GM12875 (cell line): Measurements from ENCODE around the gene STEAP2.

Experiments
- H3K4me3 ChIP-seq: one replicate; pipeline ENCODE4 v1.5.1; 2011; ENCODE audit warnings: low read depth, low read length, control low read depth
- TF ChIP-seq, protein P1 (sequence below): IDR thresholded peaks from 2 replicates; pipeline ENCODE4 v1.5.1; 2011; ENCODE audit warnings: low read depth, mild to moderate bottlenecking, control low read depth, inconsistent platforms, low read length, moderate library complexity, borderline replicate concordance; ENCODE audit not compliant: insufficient read depth

Gene STEAP2

DNA sequence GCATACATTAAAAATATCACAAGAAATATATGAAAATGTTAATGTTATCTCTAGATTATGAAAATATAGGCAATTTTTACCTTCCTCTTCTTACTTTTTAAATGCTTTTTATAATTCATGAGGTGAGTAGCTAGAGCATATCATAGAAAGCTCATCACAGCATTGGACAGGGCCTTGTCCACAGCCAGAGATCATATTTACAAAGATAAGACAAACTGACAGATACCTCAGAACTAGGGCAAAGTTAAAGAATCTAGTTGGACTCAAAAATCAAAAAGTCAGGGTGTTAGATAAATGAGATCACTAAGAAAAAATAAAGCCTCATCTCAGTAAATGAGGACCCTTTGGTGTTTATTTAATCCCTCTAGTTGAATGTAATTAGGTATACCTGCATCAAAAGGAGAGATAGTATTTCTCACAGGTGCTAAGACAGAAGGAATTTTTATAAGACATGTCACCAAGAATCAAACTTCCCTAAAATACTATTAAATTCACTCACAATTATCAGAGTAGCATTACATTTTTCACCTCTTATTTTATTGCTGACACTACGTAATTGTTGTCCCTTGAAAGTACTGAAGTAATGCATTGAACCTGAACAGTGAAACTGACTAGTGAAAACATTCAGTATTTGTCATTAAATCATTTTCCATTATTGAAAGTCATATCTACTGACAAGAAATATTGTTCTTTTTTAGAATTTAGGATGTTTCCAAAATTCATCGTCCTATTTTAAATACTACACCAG is 59.1 kb downstream of the STEAP2 start:
- TF ChIP-seq, protein P1, sequence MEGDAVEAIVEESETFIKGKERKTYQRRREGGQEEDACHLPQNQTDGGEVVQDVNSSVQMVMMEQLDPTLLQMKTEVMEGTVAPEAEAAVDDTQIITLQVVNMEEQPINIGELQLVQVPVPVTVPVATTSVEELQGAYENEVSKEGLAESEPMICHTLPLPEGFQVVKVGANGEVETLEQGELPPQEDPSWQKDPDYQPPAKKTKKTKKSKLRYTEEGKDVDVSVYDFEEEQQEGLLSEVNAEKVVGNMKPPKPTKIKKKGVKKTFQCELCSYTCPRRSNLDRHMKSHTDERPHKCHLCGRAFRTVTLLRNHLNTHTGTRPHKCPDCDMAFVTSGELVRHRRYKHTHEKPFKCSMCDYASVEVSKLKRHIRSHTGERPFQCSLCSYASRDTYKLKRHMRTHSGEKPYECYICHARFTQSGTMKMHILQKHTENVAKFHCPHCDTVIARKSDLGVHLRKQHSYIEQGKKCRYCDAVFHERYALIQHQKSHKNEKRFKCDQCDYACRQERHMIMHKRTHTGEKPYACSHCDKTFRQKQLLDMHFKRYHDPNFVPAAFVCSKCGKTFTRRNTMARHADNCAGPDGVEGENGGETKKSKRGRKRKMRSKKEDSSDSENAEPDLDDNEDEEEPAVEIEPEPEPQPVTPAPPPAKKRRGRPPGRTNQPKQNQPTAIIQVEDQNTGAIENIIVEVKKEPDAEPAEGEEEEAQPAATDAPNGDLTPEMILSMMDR, result no peak
- no peak overlapping the region for H3K4me3 ChIP-seq

DNA sequence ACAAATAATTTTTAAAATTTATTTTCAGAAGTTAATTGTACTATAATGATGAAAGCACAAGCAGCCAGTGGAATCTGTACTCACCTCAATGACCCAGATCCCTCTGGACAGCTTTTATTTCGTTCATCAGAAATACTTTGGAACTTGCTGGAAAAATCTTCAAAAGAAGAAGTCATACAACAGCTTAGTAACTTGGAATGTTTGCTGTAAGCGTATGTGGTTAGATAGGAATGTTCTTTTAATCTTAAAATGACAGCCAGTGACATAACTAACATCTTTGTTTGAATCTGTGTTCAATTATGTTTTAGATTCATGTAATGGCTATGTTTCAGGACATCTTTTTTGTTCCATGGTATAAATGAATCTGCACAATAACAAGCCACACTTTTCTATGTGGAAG is 60.2 kb downstream of the STEAP2 start:
- no peak overlapping the region for H3K4me3 ChIP-seq
- TF ChIP-seq, protein P1, result no peak

DNA sequence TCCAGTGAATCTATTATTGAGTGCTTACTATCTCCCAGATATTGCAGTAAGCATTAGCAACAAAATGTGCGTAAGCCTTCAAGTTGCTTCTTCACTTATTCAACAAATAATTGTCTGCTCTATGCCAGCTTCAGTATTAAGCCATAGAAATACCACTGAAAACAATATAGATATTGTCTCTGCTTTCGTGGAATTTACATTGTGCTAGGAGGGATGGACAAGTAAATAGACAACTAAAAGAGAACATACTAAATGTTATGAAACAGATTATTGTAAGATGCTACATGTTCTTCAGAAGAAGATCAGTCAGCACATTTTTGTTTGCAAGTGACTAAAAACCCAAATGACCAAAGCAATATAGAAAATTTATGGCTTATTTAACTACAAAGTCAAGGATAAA is 60.7 kb downstream of the STEAP2 start:
- H3K4me3 ChIP-seq, result no peak overlapping the region
- TF ChIP-seq, protein P1, result no peak

DNA sequence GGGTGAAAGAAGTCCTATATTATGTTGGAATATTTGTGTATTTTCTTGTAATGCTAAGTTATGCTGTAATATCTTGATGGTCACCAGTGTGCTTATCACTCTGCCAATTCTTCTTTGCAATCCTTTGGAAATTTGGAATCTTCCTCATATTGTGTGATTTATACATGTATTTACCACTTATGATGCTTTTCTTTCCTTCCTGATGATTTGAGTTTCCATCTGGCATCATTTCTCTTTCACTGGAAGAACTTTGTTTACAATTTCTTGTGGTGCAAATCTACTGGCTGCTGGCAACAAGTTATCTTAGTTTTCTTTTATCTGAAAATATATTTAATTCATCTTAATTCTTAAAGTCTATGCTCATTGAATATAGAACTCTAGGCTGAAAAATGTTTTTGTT is 62.6 kb downstream of the STEAP2 start:
- TF ChIP-seq, protein P1, result no peak

GRCh38 chr7:90276033-90276728 is 64.6 kb downstream of the STEAP2 start:
- TF ChIP-seq, protein P1, result no peak

More for the DNA sequence above, 62.6 kb downstream of the STEAP2 start:
- H3K4me3 ChIP-seq, result no peak overlapping the region

More at GRCh38 chr7:90276033-90276728, 64.6 kb downstream of the STEAP2 start:
- H3K4me3 ChIP-seq, result no peak overlapping the region
